Hematopoietic multipotent progenitor cell (in vitro differentiated cells): ENCODE data around the gene DYRK2. TPM values are rescaled to one million over a fixed set of nuclear protein-coding genes. Genes with fewer than 3 reads are reported as not detected.
"Not testable (repeated sequence)": the region's sequence is repeated elsewhere in the genome, so short reads cannot be mapped to it uniquely, and the experiment has no call there.

Experiments
- DNase-seq, 3 donors: peaks; one replicate each; pipeline ENCODE4 v3.0.0-alpha.2; 2011 to 2015; ENCODE audit warnings: low read depth in 2 of 3, low spot score in 2 of 3
- total RNA-seq: library from RNA; depleted of rRNA; stranded (reverse); fragments of >200 nt; gene quantifications from one replicate; pipeline ENCODE4 v1.2.3, GENCODE V29; 2012

DYRK2 gene
- total RNA-seq, 1 donor, result 20.7 TPM

DNA sequence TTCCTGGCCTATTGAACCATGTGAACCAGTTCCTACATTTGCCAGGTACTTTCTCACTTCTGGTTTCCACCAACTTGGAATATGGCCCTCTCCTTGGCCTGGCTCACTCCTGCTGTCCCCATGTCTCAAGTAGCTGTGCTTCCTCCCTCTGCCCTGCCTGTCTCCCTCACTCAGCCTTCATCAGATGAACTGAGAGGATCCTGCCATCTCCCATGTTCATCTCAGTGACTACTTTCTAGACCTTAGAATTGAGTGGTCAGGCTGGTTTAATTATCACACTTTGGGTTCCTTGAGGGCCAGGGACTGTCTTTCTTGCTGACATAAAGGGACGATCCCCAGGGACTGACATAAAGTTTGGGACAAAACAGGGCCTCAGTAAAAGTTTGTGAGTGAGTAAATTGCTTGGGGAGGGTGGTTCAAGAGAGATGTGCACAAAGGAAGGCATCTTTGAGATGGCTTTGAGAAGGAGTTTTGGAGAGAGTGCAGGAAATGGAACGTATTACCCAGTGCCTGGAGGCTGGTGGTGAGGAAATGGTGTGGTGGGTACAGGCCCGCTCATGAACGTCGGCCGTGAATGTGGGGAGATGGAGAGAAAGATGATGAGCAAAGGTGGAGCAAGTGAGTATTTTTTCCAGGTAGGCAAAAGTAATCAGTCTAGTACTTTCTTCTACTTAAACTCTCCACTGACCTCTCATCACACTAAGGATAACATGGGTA, 20.8 kb downstream of the DYRK2 start:
- DNase-seq, result no peak

DNA sequence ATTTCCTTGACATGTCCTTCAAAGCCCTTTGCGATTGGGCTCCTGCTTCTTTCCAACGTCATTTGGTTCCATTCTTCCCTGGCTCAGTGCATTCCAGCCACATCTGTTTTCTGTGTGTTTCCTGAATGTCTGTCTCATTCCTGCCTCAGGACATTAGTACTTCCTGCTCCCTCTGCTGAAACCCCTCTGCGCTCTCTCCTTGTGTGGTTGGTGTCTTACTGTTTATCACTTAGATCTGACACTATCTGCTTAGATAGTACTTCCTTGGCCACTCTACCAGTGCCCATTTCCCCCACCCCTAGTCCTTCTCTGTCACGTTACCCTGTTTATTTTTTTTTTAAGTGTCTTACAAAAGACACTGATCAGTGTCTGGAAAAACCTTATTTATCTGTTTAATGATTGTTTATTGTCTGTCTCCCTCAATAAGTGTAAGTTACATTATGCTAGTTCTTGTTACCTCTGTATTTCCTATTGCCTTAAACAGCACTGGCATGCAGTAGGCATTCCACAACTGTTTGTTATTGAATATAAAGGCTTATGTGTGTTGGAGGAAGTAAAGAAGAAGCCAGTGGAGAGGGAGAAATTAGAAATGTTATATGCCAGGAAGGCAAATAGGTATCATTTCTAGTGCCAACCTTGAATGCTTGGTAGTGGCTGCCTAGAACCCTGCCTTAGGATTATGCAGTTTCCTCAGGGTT, 21.5 kb downstream of the DYRK2 start:
- DNase-seq, result no peak

DNA sequence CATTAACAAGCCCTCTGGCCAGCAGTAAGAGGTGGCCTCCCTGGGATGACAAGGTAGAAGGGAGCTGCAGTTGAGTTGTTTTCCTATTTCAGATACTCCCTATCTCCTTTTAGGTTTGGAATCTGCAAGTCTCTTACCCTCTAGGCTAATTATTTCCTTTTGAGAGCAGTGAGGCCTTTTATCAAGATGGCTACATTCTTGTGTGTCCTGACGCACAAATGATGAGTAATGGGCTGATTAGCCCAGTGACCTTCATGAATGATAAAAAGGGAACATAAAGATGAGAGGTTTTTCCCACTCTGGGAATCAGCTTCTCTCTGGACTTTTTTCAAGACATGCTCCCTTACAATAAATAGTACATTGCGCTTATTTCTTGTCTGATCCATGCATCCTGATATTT, 22.9 kb downstream of the DYRK2 start:
- DNase-seq, result no peak

DNA sequence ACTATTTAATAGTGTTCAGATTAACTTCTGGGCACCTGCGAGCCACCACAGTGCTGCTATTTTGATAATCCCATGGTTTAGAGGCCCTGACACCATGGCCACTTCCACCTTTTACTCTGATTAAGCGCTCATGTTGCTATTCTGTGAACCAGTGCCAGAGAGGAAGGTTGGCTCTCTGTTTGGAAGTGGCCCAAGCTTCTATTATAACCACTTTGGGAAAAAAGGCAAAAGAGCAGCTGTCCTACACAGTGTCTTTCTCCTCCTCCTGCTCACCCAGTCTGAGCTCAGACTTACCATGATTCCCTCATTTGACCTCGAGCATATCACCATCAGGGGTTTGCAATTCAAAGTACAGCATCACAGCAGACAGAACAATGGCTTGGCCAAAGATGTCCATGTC, 23.3 kb downstream of the DYRK2 start:
- DNase-seq, result no peak

DNA sequence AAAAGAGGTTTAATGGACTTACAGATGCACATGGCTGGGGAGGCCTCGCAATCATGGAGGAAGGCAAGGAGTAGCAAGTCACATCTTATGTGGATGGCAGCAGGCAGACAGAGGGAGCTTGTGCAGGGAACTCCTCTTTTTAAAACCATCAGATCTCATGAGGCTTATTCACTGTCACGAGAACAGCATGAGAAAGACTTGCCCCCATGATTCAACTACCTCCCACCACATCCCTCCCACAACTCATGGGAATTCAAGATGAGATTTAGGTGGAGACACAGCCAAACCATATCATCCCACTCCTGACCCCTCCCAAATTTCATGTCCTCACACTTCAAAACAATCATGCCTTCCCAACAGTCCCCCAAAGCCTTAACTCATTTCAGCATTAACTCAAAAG, 24.0 kb downstream of the DYRK2 start:
- not testable (repeated sequence) for DNase-seq

DNA sequence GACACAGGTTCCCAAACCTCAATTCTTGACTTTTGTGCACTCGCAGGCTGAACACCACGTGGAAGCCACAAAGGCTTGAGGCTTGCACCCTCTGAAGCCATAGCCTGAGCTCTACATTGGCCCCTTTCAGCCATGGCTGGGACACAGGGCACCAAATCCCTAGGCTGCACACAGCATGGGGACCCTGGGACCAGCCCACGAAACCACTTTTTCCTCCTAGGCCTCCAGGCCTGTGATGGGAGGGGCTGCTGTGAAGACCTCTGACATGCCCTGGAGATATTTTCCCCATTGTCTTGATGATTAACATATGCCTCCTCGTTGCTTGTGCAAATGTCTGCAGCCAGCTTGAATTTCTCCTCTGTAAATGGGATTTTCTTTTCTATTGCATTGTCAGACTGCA, 25.0 kb downstream of the DYRK2 start:
- not testable (repeated sequence) for DNase-seq

DNA sequence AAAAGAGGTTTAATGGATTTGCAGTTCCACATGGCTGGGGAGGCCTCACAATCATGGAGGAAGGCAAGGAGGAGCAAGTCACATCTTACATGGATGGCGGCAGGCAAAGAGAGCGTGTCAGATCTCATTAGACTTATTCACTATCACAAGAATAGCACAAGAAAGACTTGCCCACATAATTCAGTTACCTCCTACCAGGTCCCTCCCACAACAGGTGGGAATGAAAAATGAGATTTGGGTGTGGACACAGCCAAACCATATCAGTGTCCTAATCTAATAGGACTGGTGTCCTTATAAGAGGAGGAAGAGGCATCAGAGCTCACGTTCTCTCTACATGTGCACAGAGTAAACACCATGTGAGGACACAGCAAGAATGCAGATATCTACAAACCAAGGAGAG, 25.9 kb downstream of the DYRK2 start:
- DNase-seq, result no peak

DNA sequence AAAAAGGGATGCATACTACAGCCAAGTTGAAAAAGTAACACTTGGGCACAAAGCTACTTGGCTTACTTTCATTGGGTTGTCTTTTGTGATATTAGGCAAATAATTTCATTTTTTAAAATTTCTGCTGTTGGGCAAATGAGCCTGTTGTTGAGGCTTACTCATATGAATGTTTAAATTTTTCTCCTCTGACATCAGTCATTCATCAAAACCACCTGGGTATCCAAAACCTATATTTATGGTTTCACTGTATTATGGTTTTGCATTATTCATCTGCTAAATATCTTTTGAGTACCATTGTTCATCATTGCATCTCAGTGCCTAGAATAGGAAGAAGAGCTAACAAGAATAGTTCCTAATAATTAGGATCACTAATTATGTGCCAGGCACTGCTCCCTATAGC, 28.1 kb downstream of the DYRK2 start:
- no peak for DNase-seq

DNA sequence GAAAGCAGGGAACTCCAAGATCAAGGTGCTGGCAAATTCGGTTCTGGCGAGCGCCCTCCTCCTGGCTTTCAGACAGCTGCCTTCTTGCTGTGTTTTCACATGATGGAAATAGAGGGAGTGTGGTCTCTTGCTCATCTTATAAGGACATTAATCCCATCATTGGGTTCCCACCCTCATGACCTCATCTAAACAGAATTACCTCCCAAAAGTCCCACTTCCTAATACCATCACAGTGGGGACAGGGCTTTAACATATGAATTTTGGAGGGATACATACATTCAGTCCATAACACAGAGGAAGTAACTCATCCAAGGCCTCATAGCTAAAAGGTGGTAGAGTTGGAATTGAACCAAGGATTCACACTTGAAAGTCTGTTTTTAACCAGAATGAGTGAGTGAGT, 28.6 kb downstream of the DYRK2 start:
- DNase-seq, result no peak

DNA sequence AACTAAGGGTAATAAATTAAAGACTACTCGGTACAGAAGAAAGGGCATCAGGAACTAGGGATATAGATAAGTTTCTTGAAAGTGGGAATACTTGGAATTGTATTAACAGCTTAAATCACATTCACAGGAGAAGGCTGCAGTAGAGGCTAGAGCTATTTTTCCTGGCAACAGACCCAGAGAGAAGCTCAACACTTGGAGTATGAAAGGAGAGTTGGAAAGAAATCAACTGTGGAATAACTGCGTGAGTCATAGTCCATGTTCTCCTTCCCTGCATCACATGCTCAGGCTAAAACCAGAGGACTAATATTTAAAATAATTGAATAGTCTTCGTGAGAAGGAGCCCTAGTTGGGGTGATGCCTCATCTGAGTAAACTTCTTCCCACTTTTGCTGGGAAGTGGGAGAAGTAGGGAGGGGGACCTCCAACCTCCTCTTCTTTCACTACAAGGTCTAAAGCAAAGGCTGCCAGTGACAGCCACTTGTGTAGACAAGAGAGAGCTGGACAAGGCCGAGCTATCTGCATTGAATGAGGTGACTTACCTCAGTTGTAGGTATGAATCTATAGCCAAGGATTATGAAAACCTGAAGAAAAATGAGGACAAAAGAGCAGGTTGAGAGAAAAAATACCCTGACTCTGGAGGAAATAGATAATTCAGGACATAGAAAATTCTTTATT, 32.7 kb downstream of the DYRK2 start:
- no peak for DNase-seq

DNA sequence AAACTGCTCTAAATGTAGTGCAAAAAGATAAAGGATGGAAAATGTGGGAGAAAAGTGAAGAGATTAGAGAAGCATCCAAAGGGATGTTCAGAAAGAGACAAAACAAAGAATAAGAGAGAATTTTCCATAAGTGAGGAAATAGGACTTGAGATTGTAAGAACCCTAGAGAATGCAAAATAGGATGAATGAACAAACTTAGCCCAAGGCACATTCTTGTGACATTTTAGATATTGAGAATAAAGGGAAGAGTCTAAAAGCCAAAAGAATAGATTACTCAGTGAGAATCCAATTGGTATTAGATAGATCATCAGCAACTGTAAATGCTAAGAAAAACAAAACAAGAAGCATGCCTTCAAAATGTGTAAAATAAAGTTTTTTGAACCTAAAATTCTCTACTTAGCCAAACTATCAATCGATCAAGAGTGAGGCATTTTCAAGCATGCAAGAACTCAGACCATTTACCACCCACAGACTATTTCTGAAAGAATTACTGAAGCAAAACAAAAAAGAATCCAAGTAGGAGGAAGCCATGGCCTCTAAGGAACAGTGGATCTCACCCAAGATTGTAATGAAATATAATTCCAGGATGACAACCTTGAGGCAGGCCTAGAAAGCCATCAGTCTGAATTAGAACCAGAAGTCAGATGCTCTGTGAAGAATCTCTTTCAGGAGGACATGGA, 33.5 kb downstream of the DYRK2 start:
- no peak for DNase-seq

DNA sequence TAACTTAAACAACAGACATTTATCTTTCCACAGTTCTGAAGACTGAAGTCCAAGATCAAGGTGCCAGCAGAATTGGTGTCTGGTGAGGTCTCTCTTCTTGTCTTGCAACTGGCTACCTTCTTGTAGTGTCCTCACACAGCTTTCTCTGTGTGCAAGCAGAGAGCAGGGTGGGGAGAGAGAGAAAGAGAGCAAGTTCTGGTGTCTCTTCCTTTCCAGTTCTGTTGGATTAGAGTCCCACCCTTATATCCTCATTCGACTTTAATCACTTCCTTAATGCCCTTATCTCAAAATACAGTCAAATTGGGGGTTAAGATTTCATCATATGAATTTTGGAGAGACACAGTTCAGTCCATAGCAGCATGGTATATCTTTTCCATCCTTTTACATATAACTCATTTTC, 40.8 kb downstream of the DYRK2 start:
- peak in 2 of 3 donors; percentile 14 to 54 for DNase-seq

DNA sequence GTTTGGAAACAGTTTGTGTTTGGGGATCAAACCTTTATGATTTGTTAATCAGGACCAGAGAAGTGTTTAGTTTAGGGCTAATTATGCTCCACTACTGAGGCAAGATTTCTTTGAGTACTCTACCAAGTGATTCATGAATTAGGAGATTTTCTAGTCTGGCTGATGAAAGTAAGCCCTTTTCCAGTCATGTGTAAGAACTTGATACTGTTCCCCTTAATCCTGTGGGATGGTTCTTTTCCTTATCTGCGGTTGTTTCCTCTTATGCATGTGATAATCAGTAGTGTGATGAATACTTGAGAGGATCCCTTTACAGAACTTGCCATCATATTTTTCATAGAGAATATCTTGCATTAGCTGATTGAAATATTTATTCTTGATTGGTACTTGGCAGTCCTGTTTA, 42.1 kb downstream of the DYRK2 start:
- DNase-seq, result no peak

DNA sequence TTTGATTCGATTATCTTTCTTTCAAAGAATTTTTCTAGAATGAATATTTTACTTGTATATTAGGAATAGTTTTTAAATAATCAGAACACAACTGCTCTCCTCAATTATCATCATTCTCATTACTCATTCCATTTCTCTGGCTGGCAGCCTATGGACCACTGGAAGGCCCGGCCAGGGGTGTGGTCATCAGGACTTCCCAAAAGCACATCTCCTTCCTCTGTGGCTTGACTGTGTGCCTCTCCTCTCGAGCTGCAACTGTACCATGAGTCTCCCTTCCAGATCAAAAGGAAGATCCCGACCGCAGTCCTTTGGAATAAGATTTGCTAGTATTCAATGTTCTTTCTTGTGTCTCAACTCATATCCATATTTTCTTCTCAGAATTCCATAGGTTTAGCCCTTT, 42.7 kb downstream of the DYRK2 start:
- DNase-seq, result no peak

DNA sequence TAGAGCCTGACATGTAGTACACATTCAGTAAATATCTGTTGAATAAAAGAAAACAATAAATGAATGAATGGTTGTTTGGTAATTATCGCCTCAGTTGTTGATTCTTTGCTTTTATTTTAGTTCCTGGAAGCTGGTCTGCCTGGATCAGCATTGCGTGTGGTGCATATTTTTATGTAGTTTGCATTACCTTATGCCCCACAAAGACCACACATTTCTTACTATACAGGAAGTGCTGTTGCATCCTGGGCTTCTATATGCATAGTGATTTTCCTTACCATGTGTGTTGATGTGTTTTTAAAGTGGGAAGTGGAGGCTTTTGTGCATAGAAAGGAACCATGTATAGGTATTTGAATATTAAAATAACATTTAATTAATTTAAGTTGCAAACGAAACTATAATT, 43.6 kb downstream of the DYRK2 start:
- DNase-seq, result no peak

DNA sequence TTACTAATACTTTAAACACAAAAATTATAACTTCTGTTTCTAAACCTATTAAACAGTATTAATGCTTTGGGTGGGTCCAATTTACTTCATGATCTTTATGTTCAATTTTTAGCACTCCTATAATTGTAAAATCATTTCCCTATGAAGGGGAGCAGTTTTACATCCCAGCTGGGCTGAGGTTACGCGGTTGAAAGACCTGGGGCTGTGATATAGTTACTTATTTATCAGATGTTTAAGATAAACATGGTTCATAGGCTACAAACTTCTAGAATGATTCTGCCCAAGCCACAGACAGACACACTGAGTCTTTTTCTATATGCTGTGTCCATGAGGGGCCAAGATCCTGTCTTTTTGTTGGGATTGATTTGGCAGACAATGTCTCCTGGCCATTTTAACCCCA, 44.4 kb downstream of the DYRK2 start:
- DNase-seq, result no peak

DNA sequence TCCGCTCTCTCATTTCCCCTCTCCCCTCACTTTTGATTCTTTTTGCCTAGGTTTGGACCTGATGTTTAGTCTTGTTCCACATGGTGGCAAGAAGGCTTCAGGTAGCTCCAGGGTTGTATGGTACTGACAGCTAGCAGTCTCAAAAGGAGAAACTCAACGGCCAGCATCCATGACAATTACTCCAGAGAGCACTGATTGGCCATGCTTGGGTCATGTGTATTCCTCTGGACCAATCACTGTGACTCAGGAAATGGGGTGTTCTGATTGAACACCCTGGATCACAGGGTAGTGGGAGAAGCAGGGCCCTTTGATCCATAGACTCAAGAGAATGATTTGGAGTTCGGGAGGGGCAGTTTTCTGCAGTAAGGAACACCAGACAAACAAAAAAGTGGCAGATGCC, 45.3 kb downstream of the DYRK2 start:
- DNase-seq, result no peak

DNA sequence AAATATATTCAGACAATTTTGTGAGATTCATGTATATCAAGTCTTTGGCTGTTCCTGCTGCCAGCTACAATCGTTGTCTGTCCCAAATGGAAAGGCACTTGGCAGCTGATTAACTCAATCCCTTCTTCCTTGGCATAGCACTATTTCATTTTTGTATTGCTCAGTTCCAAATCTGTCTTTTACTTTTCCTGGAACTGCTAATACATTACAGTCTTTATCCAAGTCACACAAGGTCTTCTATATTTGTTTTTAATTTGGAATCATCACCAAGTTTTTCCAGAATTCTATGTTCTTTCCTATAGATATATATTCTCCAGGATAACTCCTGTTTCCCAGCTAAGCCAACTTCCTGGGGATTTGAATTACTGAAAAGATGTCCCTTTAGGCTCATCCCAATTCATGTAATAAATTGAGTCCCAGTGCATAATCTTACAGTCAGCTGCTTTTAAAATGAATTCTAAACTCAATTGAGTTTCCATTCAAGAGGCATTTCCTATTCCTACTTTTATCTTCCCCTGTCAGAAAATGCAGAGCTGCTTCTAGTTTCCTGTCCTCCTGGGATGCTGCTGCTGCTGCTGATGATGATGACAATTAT, 45.9 kb downstream of the DYRK2 start:
- DNase-seq, result no peak

DNA sequence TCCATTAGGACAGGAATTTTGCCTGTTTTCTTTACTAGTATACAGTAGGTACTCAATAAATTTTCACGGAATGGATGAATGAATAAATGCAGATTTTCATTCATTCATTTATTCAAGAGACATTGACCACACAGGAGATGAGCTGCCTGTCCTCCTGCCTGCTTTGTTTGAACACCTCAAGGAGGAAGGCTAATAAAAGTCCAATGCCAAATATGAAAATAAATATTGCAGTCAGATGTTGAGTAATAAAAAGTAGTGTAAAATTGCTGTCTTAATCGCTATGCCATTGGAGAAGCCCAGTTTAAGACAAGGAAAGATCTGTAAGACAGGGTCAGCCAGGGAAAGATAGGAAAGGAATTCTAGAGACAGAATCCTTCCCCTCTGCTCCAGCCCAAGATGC, 47.4 kb downstream of the DYRK2 start:
- DNase-seq, result no peak

DNA sequence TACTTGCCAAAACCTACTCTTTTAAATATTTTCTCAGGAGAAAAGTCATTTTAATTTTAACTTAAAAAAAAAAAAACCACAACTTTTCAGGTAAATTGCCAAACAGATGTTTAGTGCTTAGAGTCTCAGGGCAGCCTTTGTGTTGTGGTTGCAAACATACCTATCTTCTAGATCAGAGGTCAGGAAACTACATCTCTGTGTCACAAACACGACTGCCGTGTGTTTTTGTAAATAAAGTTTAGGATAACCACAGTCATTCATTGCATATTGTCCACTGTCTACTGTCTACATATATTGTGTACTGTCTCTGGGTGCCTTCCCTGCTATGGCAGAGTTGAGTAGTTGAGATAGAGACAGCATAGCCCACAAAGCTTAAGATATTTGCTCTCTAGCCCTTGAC, 48.9 kb downstream of the DYRK2 start:
- DNase-seq, result no peak

DNA sequence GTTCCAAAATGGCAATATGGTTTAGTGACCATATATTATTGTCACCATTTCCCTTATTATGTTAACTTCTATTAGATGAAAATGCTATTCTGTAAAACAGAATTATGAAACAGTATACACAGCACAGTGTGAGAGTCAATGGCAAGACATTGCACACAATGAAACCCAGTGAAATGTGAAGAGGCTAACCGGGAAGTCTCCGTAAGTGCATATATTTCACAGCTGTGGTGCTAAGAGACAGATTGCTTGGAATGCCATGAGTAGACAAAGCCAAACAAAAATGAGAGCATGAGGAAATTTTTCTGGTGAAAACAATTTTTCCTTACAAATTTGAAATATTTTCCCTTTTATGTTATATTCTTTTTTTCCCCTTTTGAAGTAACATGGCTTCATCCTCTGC, 49.4 kb downstream of the DYRK2 start:
- DNase-seq, result no peak
